BE2C (cell line): ENCODE results near the gene MKNK2.
A peak's percentile ranks its signal among the peaks of the same experiment; 100 is the strongest.

Experiments
- DNase-seq: peaks from one replicate; pipeline ENCODE4 v3.0.0-alpha.2; 2020
- H3K27me3 ChIP-seq: fragments of 250-450 bp; sonication (Bioruptor Pico); 2 replicates; pipeline ENCODE4 v1.5.1; 2020; ENCODE audit warnings: mild to moderate bottlenecking
- H3K36me3 ChIP-seq: fragments of 250-450 bp; sonication (Bioruptor Pico); 2 replicates; pipeline ENCODE4 v1.5.1; 2020; ENCODE audit warnings: mild to moderate bottlenecking
- H3K4me1 ChIP-seq: fragments of 250-450 bp; sonication (Bioruptor Pico); 2 replicates; pipeline ENCODE4 v1.5.1; 2020
- H3K4me3 ChIP-seq: 2 replicates; pipeline ENCODE4 v1.5.1; 2011; ENCODE audit warnings: low read depth, low read length
- H3K9me3 ChIP-seq: fragments of 250-450 bp; sonication (Bioruptor Pico); 2 replicates; pipeline ENCODE4 v1.5.1; 2020
- TF ChIP-seq, protein P1 (sequence below): IDR thresholded peaks from 2 replicates; pipeline ENCODE4 v1.5.1; 2012; ENCODE audit warnings: mild to moderate bottlenecking, low read depth, low read length

The MKNK2 gene

DNA sequence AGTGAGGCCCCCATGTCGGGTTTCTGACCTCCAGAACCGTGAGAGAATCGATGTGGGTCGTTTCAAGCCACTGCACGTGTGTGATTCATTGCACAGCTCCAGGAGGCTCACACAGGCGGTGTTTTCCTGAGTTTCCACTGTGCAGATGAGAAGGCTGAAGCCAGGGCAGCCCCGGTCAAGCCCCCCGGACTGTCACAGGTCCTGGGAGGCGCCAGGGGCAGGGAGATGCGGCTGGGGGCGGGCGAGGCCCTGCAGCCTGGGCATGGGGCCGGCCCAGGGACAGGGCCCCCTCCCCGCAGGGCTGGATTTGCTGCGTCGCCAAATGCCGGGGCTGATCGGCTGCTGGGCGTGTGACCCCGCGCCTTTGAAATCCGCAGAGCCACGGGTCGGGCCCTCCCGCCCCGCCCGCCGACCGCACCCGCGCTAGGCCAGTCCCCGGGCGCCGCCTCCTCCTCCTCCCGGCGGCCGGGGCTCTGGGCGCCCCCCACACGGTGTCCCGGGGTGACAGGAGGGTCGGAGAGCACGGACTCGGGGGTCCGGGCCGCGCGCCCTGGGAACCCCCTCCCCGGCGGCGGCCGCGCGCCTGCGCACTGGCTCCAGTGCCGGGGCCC is 9.9 kb upstream of the MKNK2 start:
- no peaks in the 10 kb centered on the region for H3K36me3 ChIP-seq
- peak overlapping the region; percentile 63 for H3K4me3 ChIP-seq
- TF ChIP-seq, protein P1, sequence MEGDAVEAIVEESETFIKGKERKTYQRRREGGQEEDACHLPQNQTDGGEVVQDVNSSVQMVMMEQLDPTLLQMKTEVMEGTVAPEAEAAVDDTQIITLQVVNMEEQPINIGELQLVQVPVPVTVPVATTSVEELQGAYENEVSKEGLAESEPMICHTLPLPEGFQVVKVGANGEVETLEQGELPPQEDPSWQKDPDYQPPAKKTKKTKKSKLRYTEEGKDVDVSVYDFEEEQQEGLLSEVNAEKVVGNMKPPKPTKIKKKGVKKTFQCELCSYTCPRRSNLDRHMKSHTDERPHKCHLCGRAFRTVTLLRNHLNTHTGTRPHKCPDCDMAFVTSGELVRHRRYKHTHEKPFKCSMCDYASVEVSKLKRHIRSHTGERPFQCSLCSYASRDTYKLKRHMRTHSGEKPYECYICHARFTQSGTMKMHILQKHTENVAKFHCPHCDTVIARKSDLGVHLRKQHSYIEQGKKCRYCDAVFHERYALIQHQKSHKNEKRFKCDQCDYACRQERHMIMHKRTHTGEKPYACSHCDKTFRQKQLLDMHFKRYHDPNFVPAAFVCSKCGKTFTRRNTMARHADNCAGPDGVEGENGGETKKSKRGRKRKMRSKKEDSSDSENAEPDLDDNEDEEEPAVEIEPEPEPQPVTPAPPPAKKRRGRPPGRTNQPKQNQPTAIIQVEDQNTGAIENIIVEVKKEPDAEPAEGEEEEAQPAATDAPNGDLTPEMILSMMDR, result no peak
- peak; percentile 66 for DNase-seq
- peaks cover 22% of the 10 kb centered on the region for H3K4me1 ChIP-seq
- no peaks in the 10 kb centered on the region for H3K27me3 ChIP-seq
- H3K9me3 ChIP-seq, result no peaks in the 10 kb centered on the region

DNA sequence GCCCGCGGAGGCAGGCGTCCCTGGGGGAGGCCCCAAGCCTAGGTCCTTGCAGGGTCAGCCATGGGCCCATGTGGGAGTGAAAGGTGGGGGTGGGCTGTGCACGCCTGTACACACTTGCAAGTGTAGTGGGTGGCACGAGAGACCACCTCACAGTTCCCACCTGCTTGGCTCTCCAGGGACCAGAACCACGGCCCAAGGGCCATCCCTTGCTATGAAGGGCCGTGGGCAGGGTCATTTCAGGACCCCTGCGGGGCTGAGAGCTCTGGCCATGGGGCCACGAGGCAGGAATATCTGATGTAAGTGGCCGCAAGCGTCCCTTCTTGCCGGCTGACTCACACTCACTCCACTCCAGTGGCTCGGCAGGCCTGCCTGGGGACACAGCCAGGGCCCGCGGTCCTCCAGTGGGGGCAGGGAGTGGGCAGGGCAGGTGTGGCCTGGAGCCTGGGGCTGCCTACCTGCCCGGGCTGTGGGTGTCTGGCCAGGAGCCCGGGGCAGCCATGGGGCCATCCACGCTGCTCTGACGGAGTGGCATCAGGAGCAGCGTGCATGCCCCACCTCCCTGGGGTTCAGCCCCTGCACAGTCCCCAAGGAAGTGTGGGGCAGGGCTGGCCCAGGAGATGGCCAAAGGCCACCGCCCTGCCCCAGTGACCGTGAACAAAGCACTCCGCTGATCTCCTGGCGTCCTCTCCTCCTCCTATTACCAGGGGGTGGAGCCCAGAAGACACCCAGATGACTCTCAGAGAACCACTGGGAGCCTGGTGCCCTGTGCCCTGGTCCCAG is 8.6 kb upstream of the MKNK2 start:
- TF ChIP-seq, protein P1, result no peak
- H3K27me3 ChIP-seq, result no peaks in the 10 kb centered on the region
- no peaks in the 10 kb centered on the region for H3K9me3 ChIP-seq
- no peaks in the 10 kb centered on the region for H3K36me3 ChIP-seq
- peaks cover 18% of the 10 kb centered on the region for H3K4me1 ChIP-seq
- peak; percentile 53 for DNase-seq
- H3K4me3 ChIP-seq, result no peak overlapping the region; the same call in 1 of the 2 replicates

DNA sequence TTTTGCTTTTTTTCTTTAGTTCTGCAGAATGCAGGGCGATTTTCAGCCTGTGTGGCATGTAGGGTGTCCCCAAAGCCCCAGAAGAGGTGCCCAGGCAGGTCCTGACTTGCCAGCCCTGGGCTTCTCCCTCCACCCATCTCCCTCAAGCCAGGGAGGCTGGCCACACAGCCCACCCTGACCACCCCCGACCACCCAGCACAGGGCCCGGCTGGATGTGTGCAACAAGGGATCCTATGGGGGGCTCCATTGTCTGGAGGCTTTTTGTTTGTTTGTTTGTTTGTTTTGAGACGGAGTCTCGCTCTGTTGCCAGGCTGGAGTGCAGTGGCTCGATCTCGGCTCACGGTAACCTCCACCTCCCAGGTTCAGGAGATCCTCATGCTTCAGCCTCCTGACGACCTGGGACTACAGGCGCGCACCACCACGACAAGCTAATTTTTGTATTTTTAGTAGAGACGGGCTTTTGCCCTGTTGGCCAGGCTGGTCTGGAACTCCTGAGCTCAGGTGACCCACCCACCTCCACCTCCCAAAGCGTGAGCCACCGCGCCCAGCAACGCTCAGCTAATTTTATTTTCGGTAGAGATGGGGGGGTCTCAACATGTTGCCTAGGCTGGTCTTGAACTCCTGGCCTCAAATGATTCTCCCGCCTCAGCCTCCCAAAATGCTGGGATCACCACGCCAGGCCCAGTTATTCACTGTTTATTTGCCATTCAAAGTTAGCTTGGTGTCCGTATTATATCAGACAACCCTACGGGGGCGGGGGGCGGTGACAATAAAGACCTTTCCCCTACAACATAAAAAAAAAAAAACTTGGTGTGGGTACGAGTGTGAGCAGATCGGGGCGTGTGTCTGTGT is 7.8 kb upstream of the MKNK2 start:
- Histone ChIP-seq H3K27me3 (no peaks in the 10 kb centered on the region), H3K4me1 (peaks cover 18% of the 10 kb centered on the region), H3K4me3 (no peak overlapping the region), H3K36me3 (no peaks in the 10 kb centered on the region), H3K9me3 (no peaks in the 10 kb centered on the region)
- DNase-seq, result no peak
- TF ChIP-seq, protein P1, result no peak

DNA sequence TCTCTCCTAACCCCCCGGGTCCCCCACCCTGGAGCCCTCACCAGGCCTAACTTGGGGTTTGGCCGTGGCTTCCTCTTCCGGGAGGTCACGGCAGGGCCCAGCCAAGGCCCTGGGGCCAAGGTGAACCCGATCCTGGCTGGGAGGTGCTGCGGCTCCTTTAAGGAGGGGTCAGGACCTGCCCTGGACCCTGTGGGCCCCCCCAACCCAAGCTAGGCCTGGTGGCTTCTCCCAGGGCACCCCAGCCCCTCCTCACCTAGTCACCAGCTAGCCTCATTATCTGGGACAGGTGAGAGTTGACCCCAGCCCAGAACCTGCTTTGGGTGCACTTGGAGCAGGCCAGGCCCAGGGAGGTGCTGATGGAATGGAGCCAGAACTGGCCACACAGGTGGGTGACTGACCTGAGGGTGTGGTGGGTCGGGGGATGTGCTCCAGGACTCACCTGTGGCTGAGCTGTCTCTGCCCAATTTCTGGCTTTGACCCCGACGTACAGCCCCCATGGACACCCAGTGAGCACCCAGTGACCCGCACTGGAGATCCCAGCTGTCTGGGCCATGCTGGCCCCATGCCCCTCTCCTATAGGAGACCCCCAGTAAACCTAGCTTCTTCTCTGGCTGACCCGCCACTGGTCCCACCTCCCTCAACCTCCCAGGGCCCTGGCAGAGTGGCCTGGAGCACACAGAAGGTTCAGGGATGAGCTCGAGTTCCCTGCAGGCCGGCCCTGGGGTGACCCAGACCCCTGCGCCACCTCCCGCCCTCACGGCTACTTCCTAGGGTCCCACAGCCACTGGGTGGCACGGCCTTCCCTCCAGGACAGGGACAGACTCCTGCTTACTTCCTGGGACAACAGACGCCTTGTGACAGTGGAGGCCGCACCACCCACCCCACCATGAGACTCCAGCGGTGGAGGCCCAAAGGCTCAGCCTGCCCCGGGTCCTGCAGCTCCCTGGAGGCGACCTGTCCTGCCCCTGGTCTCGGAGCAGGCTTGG is 6.7 kb upstream of the MKNK2 start:
- no peak for DNase-seq
- H3K27me3 ChIP-seq, result no peaks in the 10 kb centered on the region
- TF ChIP-seq, protein P1, result no peak
- no peaks in the 10 kb centered on the region for H3K9me3 ChIP-seq
- H3K4me3 ChIP-seq, result no peak overlapping the region
- H3K36me3 ChIP-seq, result no peaks in the 10 kb centered on the region
- H3K4me1 ChIP-seq, result peaks cover 18% of the 10 kb centered on the region

DNA sequence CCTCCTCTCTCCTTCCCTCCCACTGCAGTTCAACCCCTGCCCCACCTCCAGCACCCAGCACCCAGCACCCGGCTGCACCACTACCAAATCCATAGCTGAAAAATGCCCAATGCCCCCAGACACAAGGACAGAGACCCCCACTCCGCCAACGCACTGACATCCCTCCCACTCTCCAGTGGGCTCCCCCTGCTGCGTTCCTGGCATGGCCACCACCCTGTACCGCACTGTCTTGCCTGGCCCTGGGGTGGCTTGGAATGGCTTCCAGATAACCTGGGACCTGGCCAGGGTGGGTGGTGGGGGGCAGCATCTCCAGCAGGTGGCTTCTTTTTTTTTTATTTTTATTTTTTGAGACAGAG is 5.8 kb upstream of the MKNK2 start:
- TF ChIP-seq, protein P1, result no peak
- no peak for DNase-seq
- Histone ChIP-seq H3K4me3 (no peak overlapping the region), H3K36me3 (no peaks in the 10 kb centered on the region), H3K4me1 (peaks cover 12% of the 10 kb centered on the region), H3K27me3 (no peaks in the 10 kb centered on the region), H3K9me3 (no peaks in the 10 kb centered on the region)
